Parathyroid adenoma (tissue), 2 donors: ENCODE results near the gene NSDHL.

ENCODE experiments used
- H2AFZ ChIP-seq: fragments of 300-600 bp; sonication (generic); one replicate; pipeline ENCODE4 v1.7.0; 2017; ENCODE audit warnings: antibody characterized with exemption, mild to moderate bottlenecking
- H3K27ac ChIP-seq: fragments of 300-600 bp; sonication (generic); one replicate; pipeline ENCODE4 v1.7.0; 2017
- H3K27me3 ChIP-seq: fragments of 300-600 bp; sonication (generic); one replicate; pipeline ENCODE4 v1.7.0; 2017; ENCODE audit warnings: low read length; ENCODE audit not compliant: control insufficient read depth, insufficient read depth
- H3K36me3 ChIP-seq: fragments of 300-600 bp; sonication (generic); one replicate; pipeline ENCODE4 v1.7.0; 2017; ENCODE audit warnings: low read length; ENCODE audit not compliant: control insufficient read depth, insufficient read depth
- H3K4me1 ChIP-seq: fragments of 300-600 bp; sonication (generic); one replicate; pipeline ENCODE4 v1.7.0; 2017; ENCODE audit warnings: control low read depth
- H3K4me2 ChIP-seq: fragments of 300-600 bp; sonication (generic); one replicate; pipeline ENCODE4 v1.7.0; 2017; ENCODE audit warnings: low read length
- H3K4me3 ChIP-seq: fragments of 300-600 bp; sonication (generic); one replicate; pipeline ENCODE4 v1.7.0; 2017; ENCODE audit warnings: low read depth, low read length
- H3K79me2 ChIP-seq: fragments of 300-600 bp; sonication (generic); one replicate; pipeline ENCODE4 v1.7.0; 2017; ENCODE audit warnings: control low read depth
- H3K9ac ChIP-seq: fragments of 300-600 bp; sonication (generic); one replicate; pipeline ENCODE4 v1.7.0; 2017; ENCODE audit warnings: mild to moderate bottlenecking
- H3K9me3 ChIP-seq: fragments of 300-600 bp; sonication (generic); one replicate; pipeline ENCODE4 v1.7.0; 2017; ENCODE audit warnings: low read length; ENCODE audit not compliant: control insufficient read depth
- TF ChIP-seq, protein P1 (sequence below): fragments of 300-600 bp; sonication (generic); IDR thresholded peaks from one replicate; pipeline ENCODE4 v1.7.0; 2017; ENCODE audit warnings: antibody characterized with exemption, mild to moderate bottlenecking
- donor health status: primary hyperparathyroidism.

The NSDHL gene

DNA sequence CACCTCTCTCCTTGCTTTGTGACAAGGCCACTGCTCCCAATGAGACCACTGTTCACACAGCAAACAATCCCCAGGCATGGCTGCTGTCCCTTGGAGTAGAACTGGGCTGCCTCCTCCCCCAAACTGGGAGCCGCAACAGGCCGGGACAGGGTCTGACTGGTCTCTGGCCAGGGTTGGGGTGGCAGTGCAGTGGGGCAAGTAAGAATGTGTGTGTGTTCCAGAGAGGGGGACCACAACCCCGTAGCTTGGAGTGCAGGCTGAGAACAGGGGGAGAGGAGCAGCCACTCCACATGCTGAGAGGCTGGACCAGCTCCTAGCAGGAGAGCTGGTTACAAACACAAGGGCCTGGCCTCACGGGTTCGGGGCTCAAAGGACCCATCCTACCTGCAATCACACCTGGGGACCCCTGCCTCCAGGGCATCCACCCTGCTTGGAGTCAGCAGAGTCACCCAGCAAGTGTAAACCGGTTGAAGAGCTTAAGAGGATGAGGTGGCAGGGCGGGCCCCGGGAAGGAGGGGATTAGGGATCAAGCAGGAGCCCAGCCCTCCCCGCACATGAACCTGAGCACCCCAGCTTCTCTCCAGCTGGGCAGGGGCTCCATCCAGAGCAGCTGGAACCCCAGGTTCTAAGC is 63.2 kb downstream of the NSDHL start:
- no peaks in the 10 kb centered on the region for H3K4me1 ChIP-seq
- H3K27ac ChIP-seq: no peak overlapping the region
- no peak overlapping the region for H3K4me3 ChIP-seq
- no peaks in the 10 kb centered on the region for H3K9me3 ChIP-seq
- no peaks in the 10 kb centered on the region for H3K27me3 ChIP-seq
- TF ChIP-seq, protein P1, sequence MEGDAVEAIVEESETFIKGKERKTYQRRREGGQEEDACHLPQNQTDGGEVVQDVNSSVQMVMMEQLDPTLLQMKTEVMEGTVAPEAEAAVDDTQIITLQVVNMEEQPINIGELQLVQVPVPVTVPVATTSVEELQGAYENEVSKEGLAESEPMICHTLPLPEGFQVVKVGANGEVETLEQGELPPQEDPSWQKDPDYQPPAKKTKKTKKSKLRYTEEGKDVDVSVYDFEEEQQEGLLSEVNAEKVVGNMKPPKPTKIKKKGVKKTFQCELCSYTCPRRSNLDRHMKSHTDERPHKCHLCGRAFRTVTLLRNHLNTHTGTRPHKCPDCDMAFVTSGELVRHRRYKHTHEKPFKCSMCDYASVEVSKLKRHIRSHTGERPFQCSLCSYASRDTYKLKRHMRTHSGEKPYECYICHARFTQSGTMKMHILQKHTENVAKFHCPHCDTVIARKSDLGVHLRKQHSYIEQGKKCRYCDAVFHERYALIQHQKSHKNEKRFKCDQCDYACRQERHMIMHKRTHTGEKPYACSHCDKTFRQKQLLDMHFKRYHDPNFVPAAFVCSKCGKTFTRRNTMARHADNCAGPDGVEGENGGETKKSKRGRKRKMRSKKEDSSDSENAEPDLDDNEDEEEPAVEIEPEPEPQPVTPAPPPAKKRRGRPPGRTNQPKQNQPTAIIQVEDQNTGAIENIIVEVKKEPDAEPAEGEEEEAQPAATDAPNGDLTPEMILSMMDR: no peak
- H2AFZ ChIP-seq: no peak overlapping the region
- H3K4me2 ChIP-seq: no peak overlapping the region
- H3K36me3 ChIP-seq: no peaks in the 10 kb centered on the region
- no peaks in the 10 kb centered on the region for H3K79me2 ChIP-seq
- H3K9ac ChIP-seq: no peak overlapping the region

DNA sequence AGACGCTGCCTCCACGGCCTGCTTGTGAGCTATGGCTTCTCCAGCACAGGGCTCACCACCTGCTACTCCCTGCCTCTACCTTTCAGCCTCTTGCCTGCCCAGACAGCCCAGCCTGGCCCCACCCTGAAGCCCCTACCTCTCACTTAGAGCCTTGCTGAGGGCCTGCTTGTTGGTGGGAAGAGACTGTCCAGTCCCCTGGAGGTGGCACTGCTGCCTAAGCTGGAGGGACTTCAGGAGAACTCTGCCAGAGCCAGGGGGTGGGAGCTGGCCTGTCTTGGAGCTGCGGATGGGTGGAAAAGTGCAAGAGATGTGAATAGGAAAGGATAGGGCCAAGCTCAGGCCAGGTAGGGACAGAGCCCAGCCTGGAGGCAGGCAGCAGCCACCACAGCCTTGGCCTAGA is 64.3 kb downstream of the NSDHL start:
- Histone ChIP-seq H3K79me2 (no peaks in the 10 kb centered on the region), H3K4me3 (no peak overlapping the region), H3K9me3 (no peaks in the 10 kb centered on the region), H3K27me3 (no peaks in the 10 kb centered on the region), H2AFZ (no peak overlapping the region), H3K4me1 (no peaks in the 10 kb centered on the region), H3K36me3 (no peaks in the 10 kb centered on the region), H3K27ac (no peak overlapping the region), H3K9ac (no peak overlapping the region), H3K4me2 (no peak overlapping the region)
- TF ChIP-seq, protein P1: no peak

DNA sequence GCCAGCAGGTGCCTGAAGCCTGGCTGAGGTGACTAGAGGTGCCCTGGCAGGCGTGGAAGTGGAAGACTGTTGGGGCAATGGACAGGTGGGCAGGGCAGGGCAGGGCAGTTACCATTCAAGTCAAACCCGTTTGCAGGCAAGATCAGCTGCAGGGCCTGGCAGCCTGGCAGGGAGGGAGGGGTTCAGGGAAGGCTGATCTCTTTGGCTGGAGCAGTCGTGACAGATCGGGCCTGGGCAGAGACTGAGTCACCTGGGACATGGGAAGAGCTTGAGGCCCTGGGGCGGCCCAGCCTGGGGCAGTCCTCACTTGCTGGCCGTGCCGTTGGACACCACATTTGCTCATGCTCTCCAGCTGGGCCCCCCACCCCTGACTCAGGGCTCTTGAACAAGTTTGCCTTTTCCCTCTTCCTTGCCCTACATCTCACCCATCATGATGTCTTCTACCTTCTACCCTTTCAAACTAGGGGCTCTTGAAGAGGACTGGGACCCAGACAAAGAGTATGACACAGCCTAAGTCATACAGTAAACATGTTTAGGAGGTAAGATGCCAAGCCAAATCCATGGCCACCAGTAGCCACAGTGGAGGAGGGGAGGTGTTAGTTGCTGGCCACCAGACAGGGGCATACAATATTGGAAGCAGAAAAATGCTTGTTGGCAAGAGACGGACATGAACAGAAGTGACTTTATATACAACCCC is 65.0 kb downstream of the NSDHL start:
- H3K27ac ChIP-seq: no peak overlapping the region
- no peaks in the 10 kb centered on the region for H3K9me3 ChIP-seq
- no peak overlapping the region for H3K4me3 ChIP-seq
- TF ChIP-seq, protein P1: no peak
- H3K4me1 ChIP-seq: no peaks in the 10 kb centered on the region
- no peaks in the 10 kb centered on the region for H3K79me2 ChIP-seq
- no peaks in the 10 kb centered on the region for H3K36me3 ChIP-seq
- no peak overlapping the region for H3K4me2 ChIP-seq
- H2AFZ ChIP-seq: no peak overlapping the region
- H3K9ac ChIP-seq: no peak overlapping the region
- no peaks in the 10 kb centered on the region for H3K27me3 ChIP-seq

DNA sequence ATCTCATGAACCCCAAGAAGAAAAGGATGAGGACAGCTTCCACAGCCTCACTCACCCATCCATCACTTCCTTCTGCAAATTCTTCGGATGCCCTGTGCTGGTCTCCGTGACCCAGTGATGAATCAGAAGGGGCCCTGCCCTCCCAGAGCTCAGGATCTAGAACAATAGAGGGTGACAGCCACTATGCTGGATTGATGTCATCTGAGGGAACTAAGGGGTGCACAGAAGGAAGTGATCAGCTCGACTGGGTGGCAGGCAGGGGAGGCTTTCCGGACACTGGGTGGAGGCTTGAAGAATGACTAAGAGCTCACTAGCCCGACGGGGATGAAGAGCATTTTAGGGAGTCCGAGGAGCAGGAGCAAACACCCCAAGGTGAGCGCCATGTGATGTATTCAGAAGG is 65.6 kb downstream of the NSDHL start:
- Histone ChIP-seq H3K27me3 (no peaks in the 10 kb centered on the region), H3K27ac (no peak overlapping the region)

More for the DNA sequence above, 65.6 kb downstream of the NSDHL start:
- Histone ChIP-seq H3K36me3 (no peaks in the 10 kb centered on the region), H3K4me3 (no peak overlapping the region), H3K4me1 (no peaks in the 10 kb centered on the region), H3K9ac (no peak overlapping the region), H3K4me2 (no peak overlapping the region), H3K9me3 (no peaks in the 10 kb centered on the region), H3K79me2 (no peaks in the 10 kb centered on the region), H2AFZ (no peak overlapping the region)
- TF ChIP-seq, protein P1: no peak
